Activated naive CD4-positive, alpha-beta T cell treated with anti-CD3 and anti-CD28 coated beads for 36 hours (primary cell): ENCODE results near the gene MARVELD3. TPM values are rescaled to one million over a fixed set of nuclear protein-coding genes. Genes with fewer than 3 reads are reported as not detected.

Experiments used
- CTCF ChIA-PET: fragments of 350-600 bp; sonication (Branson Sonifier 250); formaldehyde crosslinking; loops from one replicate; lab custom pipeline; 2021; ENCODE audit warnings: antibody characterized with exemption; lab: Charles Lee
- DNase-seq: peaks from one replicate; pipeline ENCODE4 v3.0.0-alpha.2; 2020
- H3K27ac Mint-ChIP-seq: one replicate; pipeline ENCODE4 v1.8.0; 2021; ENCODE audit warnings: mild to moderate bottlenecking, mixed read lengths
- H3K27me3 Mint-ChIP-seq: one replicate; pipeline ENCODE4 v1.8.0; 2021; ENCODE audit warnings: low read depth, mixed read lengths
- H3K36me3 Mint-ChIP-seq: one replicate; pipeline ENCODE4 v1.8.0; 2021; ENCODE audit warnings: low read depth, mixed read lengths
- H3K4me1 Mint-ChIP-seq: one replicate; pipeline ENCODE4 v1.8.0; 2021; ENCODE audit warnings: low read depth, mixed read lengths
- H3K4me3 Mint-ChIP-seq: one replicate; pipeline ENCODE4 v1.8.0; 2021; ENCODE audit warnings: mild to moderate bottlenecking, moderate library complexity, mixed read lengths
- H3K9me3 Mint-ChIP-seq: one replicate; pipeline ENCODE4 v1.8.0; 2021; ENCODE audit warnings: mixed read lengths
- intact Hi-C: fragments of 100-400 bp; cut with micrococcal nuclease; formaldehyde crosslinking; loops from one replicate; pipeline ENCODE4 v1.15.1; 2023
- total RNA-seq, 2 experiments: library from RNA; stranded (reverse); gene quantifications; one replicate each; pipeline ENCODE4 v1.2.3, GENCODE V29; 2021

Gene MARVELD3
- total RNA-seq, 2 experiments from 2014 or later: not detected

DNA sequence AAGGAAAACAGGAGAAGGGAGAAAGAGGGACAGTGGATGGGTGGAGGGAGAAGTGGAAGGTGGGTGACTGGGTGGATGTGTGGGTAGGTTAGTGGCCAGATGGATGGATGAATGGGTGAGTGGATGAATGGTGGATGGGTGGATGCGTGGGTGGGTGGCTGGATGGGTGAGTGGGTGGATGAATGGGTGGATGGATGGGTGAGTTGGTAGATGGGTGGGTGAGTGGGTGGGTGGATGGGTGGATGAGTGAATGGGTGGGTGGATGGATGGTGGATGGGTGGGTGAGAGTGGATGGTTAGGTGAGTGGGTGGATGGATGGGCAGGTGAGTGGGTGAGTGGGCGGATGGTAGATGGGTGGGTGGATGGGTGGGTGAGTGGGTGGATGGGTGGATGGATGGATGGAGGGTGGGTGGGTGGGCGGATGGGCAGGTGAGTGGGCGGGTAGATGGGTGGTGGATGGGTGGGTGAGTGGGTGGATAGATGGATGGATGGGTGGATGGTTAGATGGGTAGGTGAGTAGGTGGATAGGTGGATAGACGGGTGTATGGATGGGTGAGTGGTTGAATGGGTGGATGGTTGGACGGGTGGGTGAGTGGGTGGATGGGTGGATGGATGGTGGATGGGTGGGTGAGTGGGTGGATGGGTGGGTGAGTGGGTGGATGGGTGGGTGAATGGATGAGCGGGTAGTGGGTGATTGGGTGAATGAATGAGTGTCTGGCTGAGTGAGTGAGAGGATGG is 702 bp upstream of the MARVELD3 start:
- H3K9me3 Mint-ChIP-seq: no peaks in the 10 kb centered on the region
- CTCF ChIA-PET: no interaction called here
- no peaks in the 10 kb centered on the region for H3K36me3 Mint-ChIP-seq
- no peak overlapping the region for H3K27ac Mint-ChIP-seq
- intact Hi-C loops: no loop called here
- DNase-seq: no peak
- H3K4me1 Mint-ChIP-seq: peaks cover 5% of the 10 kb centered on the region
- peaks cover 14% of the 10 kb centered on the region for H3K27me3 Mint-ChIP-seq
- peak overlapping the region; percentile 19 for H3K4me3 Mint-ChIP-seq

GRCh38 chr16:71626858-71627213 is 852 bp downstream of the MARVELD3 start:
- Mint-ChIP-seq H3K4me1 (peaks cover 5% of the 10 kb centered on the region), H3K36me3 (no peaks in the 10 kb centered on the region), H3K27me3 (peaks cover 12% of the 10 kb centered on the region), H3K9me3 (no peaks in the 10 kb centered on the region), H3K27ac (no peak overlapping the region), H3K4me3 (peak overlapping the region; percentile 28)
- intact Hi-C loops: no loop called here
- CTCF ChIA-PET: no interaction called here
- no peak for DNase-seq

DNA sequence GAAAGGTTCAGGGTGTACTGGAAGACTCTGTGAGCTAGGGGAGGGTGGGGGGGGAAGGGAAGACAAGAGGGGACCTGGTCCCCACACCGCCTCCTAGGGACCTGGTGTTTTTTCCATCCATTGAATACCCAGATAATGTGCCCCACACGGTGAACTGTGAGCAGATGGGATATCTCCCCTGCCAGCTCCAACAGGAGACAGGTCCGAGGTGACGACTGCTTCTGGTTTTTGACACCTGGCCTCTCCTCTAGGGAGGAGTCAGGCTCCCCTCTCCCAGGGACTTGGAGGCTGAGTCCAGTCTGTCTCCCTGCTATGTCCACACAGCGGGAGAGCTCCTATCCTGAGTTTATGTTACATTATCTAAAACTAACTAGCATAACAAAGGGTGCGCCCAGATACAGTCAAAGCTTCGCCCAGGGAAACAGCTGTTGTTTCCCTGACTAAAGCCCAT is 1.8 kb downstream of the MARVELD3 start:
- intact Hi-C loops: no loop called here
- DNase-seq: no peak
- no peaks in the 10 kb centered on the region for H3K9me3 Mint-ChIP-seq
- no peaks in the 10 kb centered on the region for H3K4me1 Mint-ChIP-seq
- H3K27me3 Mint-ChIP-seq: peaks cover 12% of the 10 kb centered on the region
- no peaks in the 10 kb centered on the region for H3K36me3 Mint-ChIP-seq
- no peak overlapping the region for H3K27ac Mint-ChIP-seq
- CTCF ChIA-PET: interaction anchor here (0.6 kb wide), 1 partner anchor 265 kb away, joined by 3 read pairs; no protein-coding TSS in a partner anchor
- no peak overlapping the region for H3K4me3 Mint-ChIP-seq

- CTCF ChIA-PET: interaction anchor here (1.4 kb wide), 1 partner anchor 18 kb away, joined by 4 read pairs; no protein-coding TSS in a partner anchor
- Mint-ChIP-seq H3K9me3 (no peaks in the 10 kb centered on the region), H3K4me1 (no peaks in the 10 kb centered on the region), H3K27me3 (peaks cover 12% of the 10 kb centered on the region), H3K36me3 (no peaks in the 10 kb centered on the region), H3K4me3 (no peak overlapping the region), H3K27ac (no peak overlapping the region)
- intact Hi-C loops: no loop called here
- no peak for DNase-seq
Measured at GRCh38 chr16:71628810-71629209, 2.8 kb downstream of the MARVELD3 start.

GRCh38 chr16:71629278-71630016 is 3.5 kb downstream of the MARVELD3 start:
- Mint-ChIP-seq H3K36me3 (no peaks in the 10 kb centered on the region), H3K27me3 (peaks cover 12% of the 10 kb centered on the region), H3K4me1 (no peaks in the 10 kb centered on the region), H3K4me3 (no peak overlapping the region), H3K9me3 (no peaks in the 10 kb centered on the region), H3K27ac (no peak overlapping the region)
- no peak for DNase-seq
- CTCF ChIA-PET: interaction anchor here (1.4 kb wide), 1 partner anchor 18 kb away, joined by 4 read pairs; no protein-coding TSS in a partner anchor
- intact Hi-C loops: no loop called here

DNA sequence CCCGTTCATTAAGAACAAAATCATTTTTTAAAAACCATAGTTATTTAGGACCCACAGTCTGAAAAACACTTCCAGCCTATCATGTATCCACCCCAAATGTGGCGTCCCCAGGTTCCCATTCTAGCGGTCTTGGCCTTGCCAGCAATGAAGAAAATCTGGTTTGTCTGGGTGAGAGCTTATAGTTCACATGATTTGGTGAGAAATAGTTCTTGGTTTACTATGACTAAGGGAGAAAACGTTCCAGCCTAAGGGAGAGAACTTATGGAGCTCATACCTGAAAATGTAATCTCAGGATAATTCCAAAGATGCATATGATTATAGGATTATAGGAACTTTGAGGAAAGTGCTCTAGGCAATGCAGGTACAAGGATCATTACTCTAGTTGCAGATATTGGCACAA is 4.8 kb downstream of the MARVELD3 start:
- Mint-ChIP-seq H3K36me3 (no peaks in the 10 kb centered on the region), H3K27me3 (peaks cover 12% of the 10 kb centered on the region), H3K9me3 (no peaks in the 10 kb centered on the region), H3K4me1 (no peaks in the 10 kb centered on the region), H3K27ac (no peak overlapping the region), H3K4me3 (no peak overlapping the region)
- CTCF ChIA-PET: interaction anchor here (0.8 kb wide), 1 partner anchor 22 kb away, joined by 3 read pairs; no protein-coding TSS in a partner anchor
- no peak for DNase-seq
- intact Hi-C loops: no loop called here

DNA sequence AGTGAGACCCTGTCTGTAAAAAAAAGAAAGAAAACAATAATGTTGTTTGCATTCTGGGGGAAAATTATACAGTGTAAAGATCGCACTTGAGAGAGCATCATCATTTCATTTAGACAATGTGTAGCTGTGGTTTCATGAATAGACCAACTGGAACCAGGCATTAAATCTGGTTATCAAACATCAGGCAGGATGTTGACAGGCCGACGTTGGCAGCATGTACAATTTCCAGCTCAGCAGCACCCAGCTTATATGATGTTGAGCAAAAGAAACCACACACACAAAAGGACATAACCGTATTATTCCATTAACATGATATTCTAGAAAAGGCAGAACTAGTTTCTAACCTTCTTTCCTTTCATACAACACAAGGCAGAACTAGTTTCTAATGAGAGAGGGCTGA is 5.8 kb downstream of the MARVELD3 start:
- no peak overlapping the region for H3K27ac Mint-ChIP-seq
- CTCF ChIA-PET: interaction anchor here (1.3 kb wide), 1 partner anchor 21 kb away, joined by 3 read pairs; no protein-coding TSS in a partner anchor
- intact Hi-C loops: no loop called here

GRCh38 chr16:71635632-71636031 is 9.6 kb downstream of the MARVELD3 start:
- intact Hi-C loops: no loop called here
- no peaks in the 10 kb centered on the region for H3K9me3 Mint-ChIP-seq
- peaks cover 4% of the 10 kb centered on the region for H3K36me3 Mint-ChIP-seq
- no peak for DNase-seq
- no peak overlapping the region for H3K27ac Mint-ChIP-seq
- no peak overlapping the region for H3K4me3 Mint-ChIP-seq
- no peaks in the 10 kb centered on the region for H3K4me1 Mint-ChIP-seq
- CTCF ChIA-PET: interaction anchor here (0.7 to 1.9 kb wide), 2 partner anchors 25 to 276 kb away, joined by 3 to 5 read pairs; no protein-coding TSS in a partner anchor
- no peaks in the 10 kb centered on the region for H3K27me3 Mint-ChIP-seq

More for the DNA sequence above, 5.8 kb downstream of the MARVELD3 start:
- Mint-ChIP-seq H3K36me3 (no peaks in the 10 kb centered on the region), H3K4me3 (no peak overlapping the region), H3K9me3 (no peaks in the 10 kb centered on the region), H3K27me3 (peaks cover 10% of the 10 kb centered on the region), H3K4me1 (no peaks in the 10 kb centered on the region)
- no peak for DNase-seq

GRCh38 chr16:71637398-71637797 is 11.4 kb downstream of the MARVELD3 start:
- CTCF ChIA-PET: no interaction called here
- intact Hi-C loops: no loop called here
- peaks cover 4% of the 10 kb centered on the region for H3K36me3 Mint-ChIP-seq
- no peak overlapping the region for H3K27ac Mint-ChIP-seq
- no peaks in the 10 kb centered on the region for H3K4me1 Mint-ChIP-seq
- DNase-seq: no peak
- no peaks in the 10 kb centered on the region for H3K9me3 Mint-ChIP-seq
- no peak overlapping the region for H3K4me3 Mint-ChIP-seq
- no peaks in the 10 kb centered on the region for H3K27me3 Mint-ChIP-seq

DNA sequence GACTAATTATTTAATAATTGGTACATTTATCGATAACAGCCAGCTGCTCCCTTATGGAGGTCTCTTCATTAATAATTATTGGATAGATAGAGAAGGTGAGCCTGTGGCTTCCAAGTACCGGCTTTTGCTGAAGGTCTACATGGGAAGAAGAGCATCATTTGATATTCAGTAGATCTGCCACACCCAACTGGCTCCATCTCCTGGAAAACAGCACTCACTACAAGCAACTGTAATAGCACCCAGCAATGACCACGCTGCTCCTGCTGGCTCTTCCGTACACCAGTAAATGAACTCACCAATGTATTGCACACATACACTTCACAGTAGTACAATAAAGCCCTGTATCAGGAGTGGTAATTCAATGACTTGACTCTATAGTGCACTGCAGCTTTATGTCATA is 19.5 kb downstream of the MARVELD3 start:
- H3K9me3 Mint-ChIP-seq: no peaks in the 10 kb centered on the region
- CTCF ChIA-PET: interaction anchor here (0.6 to 1.7 kb wide), 2 partner anchors 8 to 249 kb away, joined by 4 read pairs; no protein-coding TSS in a partner anchor

GRCh38 chr16:71647391-71647790 is 21.4 kb downstream of the MARVELD3 start:
- H3K4me3 Mint-ChIP-seq: no peak overlapping the region
- H3K36me3 Mint-ChIP-seq: peaks cover 11% of the 10 kb centered on the region
- H3K27ac Mint-ChIP-seq: no peak overlapping the region
- H3K9me3 Mint-ChIP-seq: no peaks in the 10 kb centered on the region
- intact Hi-C loops: no loop called here
- DNase-seq: no peak
- no peaks in the 10 kb centered on the region for H3K27me3 Mint-ChIP-seq
- no peaks in the 10 kb centered on the region for H3K4me1 Mint-ChIP-seq
- CTCF ChIA-PET: no interaction called here

More for the DNA sequence above, 19.5 kb downstream of the MARVELD3 start:
- DNase-seq: no peak
- Mint-ChIP-seq H3K36me3 (peaks cover 7% of the 10 kb centered on the region), H3K4me3 (no peak overlapping the region), H3K27ac (no peak overlapping the region), H3K4me1 (no peaks in the 10 kb centered on the region), H3K27me3 (no peaks in the 10 kb centered on the region)
- intact Hi-C loops: no loop called here

DNA sequence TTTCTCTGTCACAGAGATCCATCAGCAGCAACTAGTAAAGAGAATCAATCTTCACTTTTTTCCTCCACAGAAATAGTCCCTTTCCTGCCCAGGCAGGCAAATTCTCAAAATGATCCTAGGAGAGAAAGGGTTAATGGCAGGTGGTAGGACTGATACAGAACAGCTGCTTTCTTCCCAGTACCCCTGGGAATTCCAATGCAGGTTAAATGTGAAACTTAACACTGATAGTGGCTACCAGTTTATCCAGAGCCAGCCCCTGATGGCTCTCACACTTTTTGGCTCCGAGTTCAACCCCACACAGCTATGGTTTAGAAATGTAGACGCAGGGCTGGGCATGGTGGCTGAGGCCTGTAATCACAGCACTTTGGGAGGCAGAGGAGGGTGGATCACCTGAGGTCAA is 22.2 kb downstream of the MARVELD3 start:
- intact Hi-C loops: no loop called here
- H3K9me3 Mint-ChIP-seq: no peaks in the 10 kb centered on the region
- H3K36me3 Mint-ChIP-seq: peaks cover 12% of the 10 kb centered on the region
- H3K27ac Mint-ChIP-seq: no peak overlapping the region
- DNase-seq: no peak
- H3K4me3 Mint-ChIP-seq: no peak overlapping the region
- no peaks in the 10 kb centered on the region for H3K4me1 Mint-ChIP-seq
- H3K27me3 Mint-ChIP-seq: no peaks in the 10 kb centered on the region
- CTCF ChIA-PET: no interaction called here
